Astrocyte (in vitro differentiated cells and primary cell): ENCODE measurements around the gene MFSD6L. TPM values are rescaled to one million over a fixed set of nuclear protein-coding genes. Genes with fewer than 3 reads are reported as not detected.
"Not testable (repeated sequence)": the region's sequence is repeated elsewhere in the genome, so short reads cannot be mapped to it uniquely, and the experiment has no call there.

ENCODE experiments used
- DNase-seq: peaks from one replicate; pipeline ENCODE4 v3.0.0-alpha.2; 2010; ENCODE audit warnings: low read depth
- FAIRE-seq: peaks from 2 replicates; lab custom pipeline; 2011; peaks lifted over from hg19 to GRCh38; lab: Jason Lieb, UNC
- H2AFZ ChIP-seq: 2 replicates; pipeline ENCODE4 v1.6.0; 2012; ENCODE audit warnings: low read depth, low read length, inconsistent platforms
- H3K27ac ChIP-seq: 2 replicates; pipeline ENCODE4 v1.5.1; 2011; ENCODE audit warnings: low read depth, low read length, inconsistent platforms
- H3K27me3 ChIP-seq: 2 replicates; pipeline ENCODE4 v1.6.0; 2011; ENCODE audit warnings: low read length, inconsistent platforms; ENCODE audit not compliant: insufficient read depth
- H3K36me3 ChIP-seq: 2 replicates; pipeline ENCODE4 v1.5.1; 2011; ENCODE audit warnings: low read length, inconsistent platforms; ENCODE audit not compliant: insufficient read depth
- H3K4me1 ChIP-seq: 2 replicates; pipeline ENCODE4 v1.5.1; 2011; ENCODE audit warnings: low read length, inconsistent platforms; ENCODE audit not compliant: insufficient read depth
- H3K4me2 ChIP-seq: 2 replicates; pipeline ENCODE4 v1.6.0; 2012; ENCODE audit warnings: low read length, inconsistent platforms
- H3K4me3 ChIP-seq: 2 replicates; pipeline ENCODE4 v1.5.1; 2011; ENCODE audit warnings: low read depth, mild to moderate bottlenecking, low read length, inconsistent platforms; ENCODE audit not compliant: insufficient read depth
- H3K79me2 ChIP-seq: 2 replicates; pipeline ENCODE4 v1.6.0; 2012; ENCODE audit warnings: mild to moderate bottlenecking, low read length, inconsistent platforms; ENCODE audit not compliant: insufficient read depth
- H3K9ac ChIP-seq: 2 replicates; pipeline ENCODE4 v1.6.0; 2012; ENCODE audit warnings: mild to moderate bottlenecking, low read length, inconsistent platforms
- H3K9me3 ChIP-seq: 2 replicates; pipeline ENCODE4 v1.5.1; 2012; ENCODE audit warnings: low read depth, mild to moderate bottlenecking, low read length, inconsistent platforms; ENCODE audit not compliant: insufficient read depth
- H4K20me1 ChIP-seq: 2 replicates; pipeline ENCODE4 v1.6.0; 2012; ENCODE audit warnings: low read length, inconsistent platforms; ENCODE audit not compliant: insufficient read depth
- H3K27ac Mint-ChIP-seq: one replicate; pipeline ENCODE4 v1.8.0; 2021; ENCODE audit warnings: mild to moderate bottlenecking, mixed read lengths; ENCODE audit not compliant: unreplicated experiment
- H3K27me3 Mint-ChIP-seq: one replicate; pipeline ENCODE4 v1.8.0; 2021; ENCODE audit warnings: low read depth, mixed read lengths; ENCODE audit not compliant: unreplicated experiment
- H3K36me3 Mint-ChIP-seq: one replicate; pipeline ENCODE4 v1.8.0; 2021; ENCODE audit warnings: low read depth, mixed read lengths; ENCODE audit not compliant: unreplicated experiment
- H3K4me1 Mint-ChIP-seq: one replicate; pipeline ENCODE4 v1.8.0; 2021; ENCODE audit warnings: low read depth, mixed read lengths; ENCODE audit not compliant: unreplicated experiment
- H3K4me3 Mint-ChIP-seq: one replicate; pipeline ENCODE4 v1.8.0; 2021; ENCODE audit warnings: mild to moderate bottlenecking, moderate library complexity, mixed read lengths; ENCODE audit not compliant: unreplicated experiment
- H3K9me3 Mint-ChIP-seq: one replicate; pipeline ENCODE4 v1.8.0; 2021; ENCODE audit warnings: mild to moderate bottlenecking, mixed read lengths; ENCODE audit not compliant: unreplicated experiment
- CTCF ChIP-seq: IDR thresholded peaks from 2 replicates; pipeline ENCODE4 v1.5.1; 2011; ENCODE audit warnings: low read depth, mild to moderate bottlenecking, inconsistent platforms, low read length, moderate library complexity; ENCODE audit not compliant: insufficient read depth
- EZH2 ChIP-seq: IDR thresholded peaks from 2 replicates; pipeline ENCODE4 v1.6.1; 2012; ENCODE audit warnings: mild to moderate bottlenecking, low read length, inconsistent platforms; ENCODE audit not compliant: insufficient read depth
- total RNA-seq: library from RNA; stranded (reverse); gene quantifications from 2 replicates; pipeline ENCODE4 v1.2.1, GENCODE V29; 2021

The MFSD6L gene
- total RNA-seq, 1 donor from 2014 or later: not detected

- no peak overlapping the region for H3K27ac Mint-ChIP-seq
- no peak for DNase-seq
- H3K27ac ChIP-seq: no peak overlapping the region
- peaks cover 33% of the 10 kb centered on the region for H3K27me3 Mint-ChIP-seq
- peaks cover 14% of the 10 kb centered on the region for H3K9me3 Mint-ChIP-seq
- TF ChIP-seq EZH2: no peak
- no peak for TF ChIP-seq CTCF
- no peaks in the 10 kb centered on the region for H3K9me3 ChIP-seq
- H4K20me1 ChIP-seq: no peaks in the 10 kb centered on the region
- no peak overlapping the region for H3K4me3 Mint-ChIP-seq
- no peaks in the 10 kb centered on the region for H3K36me3 ChIP-seq
- H3K4me2 ChIP-seq: no peak overlapping the region
- no peak overlapping the region for H3K9ac ChIP-seq
- H3K4me1 ChIP-seq: no peaks in the 10 kb centered on the region
- peaks cover 3% of the 10 kb centered on the region for H3K4me1 Mint-ChIP-seq
- peaks cover 4% of the 10 kb centered on the region for H3K36me3 Mint-ChIP-seq
- FAIRE-seq: no peak
- peaks cover 6% of the 10 kb centered on the region for H3K27me3 ChIP-seq
- no peak overlapping the region for H3K4me3 ChIP-seq
- no peaks in the 10 kb centered on the region for H3K79me2 ChIP-seq
- H2AFZ ChIP-seq: no peak overlapping the region
Measured at GRCh38 chr17:8806926-8807550, 7.9 kb upstream of the MFSD6L start.

- no peak for FAIRE-seq
- no peaks in the 10 kb centered on the region for H3K4me1 ChIP-seq
- peaks cover 6% of the 10 kb centered on the region for H3K27me3 ChIP-seq
- no peaks in the 10 kb centered on the region for H3K36me3 ChIP-seq
- DNase-seq: no peak
- H3K4me3 ChIP-seq: no peak overlapping the region
- Mint-ChIP-seq H3K36me3 (peaks cover 4% of the 10 kb centered on the region), H3K4me3 (peak overlapping the region; percentile 4), H3K4me1 (peaks cover 3% of the 10 kb centered on the region), H3K27me3 (peaks cover 38% of the 10 kb centered on the region), H3K27ac (no peak overlapping the region), H3K9me3 (peaks cover 14% of the 10 kb centered on the region)
- H3K27ac ChIP-seq: no peak overlapping the region
- H3K4me2 ChIP-seq: no peak overlapping the region
- TF ChIP-seq CTCF: no peak
- TF ChIP-seq EZH2: no peak
- no peak overlapping the region for H3K9ac ChIP-seq
- no peaks in the 10 kb centered on the region for H4K20me1 ChIP-seq
- H3K79me2 ChIP-seq: no peaks in the 10 kb centered on the region
- H2AFZ ChIP-seq: no peak overlapping the region
- H3K9me3 ChIP-seq: no peaks in the 10 kb centered on the region
Measured at GRCh38 chr17:8806253-8806925, 7.2 kb upstream of the MFSD6L start.

GRCh38 chr17:8805396-8805795 lies 6.2 kb upstream of the MFSD6L start:
- H2AFZ ChIP-seq, H3K79me2 ChIP-seq, H4K20me1 ChIP-seq, DNase-seq, H3K4me2 ChIP-seq, H3K9me3 ChIP-seq, H3K36me3 ChIP-seq, H3K4me1 ChIP-seq, H3K4me3 Mint-ChIP-seq, H3K27ac Mint-ChIP-seq, H3K27me3 ChIP-seq, H3K9ac ChIP-seq, H3K36me3 Mint-ChIP-seq, H3K4me3 ChIP-seq, H3K4me1 Mint-ChIP-seq, FAIRE-seq, H3K27ac ChIP-seq: not testable (repeated sequence)
- H3K9me3 Mint-ChIP-seq: peaks cover 14% of the 10 kb centered on the region
- peaks cover 39% of the 10 kb centered on the region for H3K27me3 Mint-ChIP-seq
